Choroid plexus epithelial cell (primary cell): ENCODE data around the gene TEX38.

ENCODE experiments used
- DNase-seq: peaks from one replicate; pipeline ENCODE4 v3.0.0-alpha.2; 2010; ENCODE audit warnings: low read depth
- H3K4me3 ChIP-seq: 2 replicates; pipeline ENCODE4 v1.5.1; 2011; ENCODE audit warnings: low read depth, mild to moderate bottlenecking, control low read depth, low read length, moderate library complexity
- TF ChIP-seq, protein P1 (sequence below): conservative IDR thresholded peaks from 2 replicates; pipeline ENCODE4 v1.5.1; 2011; ENCODE audit warnings: low read depth, mild to moderate bottlenecking, control low read depth, inconsistent platforms, low read length, moderate library complexity

TEX38 gene

DNA sequence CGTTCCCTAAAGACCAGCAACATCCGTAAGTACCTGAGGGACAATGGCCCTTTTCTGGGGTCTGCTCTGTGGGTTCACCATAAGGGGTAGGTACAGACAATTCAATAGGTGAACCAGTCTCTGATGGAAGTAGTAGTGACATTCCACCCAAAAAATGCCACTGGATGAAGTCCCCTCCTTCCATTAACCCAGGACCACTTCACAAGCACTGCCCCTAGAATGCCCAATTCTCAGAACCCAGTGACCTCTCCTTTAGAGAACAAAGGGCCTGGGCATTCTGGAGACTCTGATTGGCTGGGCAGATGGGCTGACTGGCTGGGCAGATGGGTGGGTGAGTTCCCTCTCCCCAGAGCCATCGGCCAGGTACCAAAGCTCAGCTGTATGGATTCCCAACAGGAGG, at the start of gene TEX38:
TEX38 (plus strand) TSS at position 301 of the 400 bp plus-strand sequence; CDS start at position 382, 81 bp downstream.
- H3K4me3 ChIP-seq, result no peak within 1 kb of the TSS
- TF ChIP-seq, protein P1, sequence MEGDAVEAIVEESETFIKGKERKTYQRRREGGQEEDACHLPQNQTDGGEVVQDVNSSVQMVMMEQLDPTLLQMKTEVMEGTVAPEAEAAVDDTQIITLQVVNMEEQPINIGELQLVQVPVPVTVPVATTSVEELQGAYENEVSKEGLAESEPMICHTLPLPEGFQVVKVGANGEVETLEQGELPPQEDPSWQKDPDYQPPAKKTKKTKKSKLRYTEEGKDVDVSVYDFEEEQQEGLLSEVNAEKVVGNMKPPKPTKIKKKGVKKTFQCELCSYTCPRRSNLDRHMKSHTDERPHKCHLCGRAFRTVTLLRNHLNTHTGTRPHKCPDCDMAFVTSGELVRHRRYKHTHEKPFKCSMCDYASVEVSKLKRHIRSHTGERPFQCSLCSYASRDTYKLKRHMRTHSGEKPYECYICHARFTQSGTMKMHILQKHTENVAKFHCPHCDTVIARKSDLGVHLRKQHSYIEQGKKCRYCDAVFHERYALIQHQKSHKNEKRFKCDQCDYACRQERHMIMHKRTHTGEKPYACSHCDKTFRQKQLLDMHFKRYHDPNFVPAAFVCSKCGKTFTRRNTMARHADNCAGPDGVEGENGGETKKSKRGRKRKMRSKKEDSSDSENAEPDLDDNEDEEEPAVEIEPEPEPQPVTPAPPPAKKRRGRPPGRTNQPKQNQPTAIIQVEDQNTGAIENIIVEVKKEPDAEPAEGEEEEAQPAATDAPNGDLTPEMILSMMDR, result no peak
- no peak for DNase-seq

- TF ChIP-seq, protein P1, result no peak
- no peak for DNase-seq
- H3K4me3 ChIP-seq, result no peak overlapping the region
Observed at GRCh38 chr1:46621930-46622329, 49.7 kb upstream of the TEX38 start.

- TF ChIP-seq, protein P1, result peak; percentile 76
- DNase-seq, result peak; percentile 91
Observed at GRCh38 chr1:46622344-46622743, 49.3 kb upstream of the TEX38 start.

GRCh38 chr1:46623743-46624644, 47.7 kb upstream of the TEX38 start:
- H3K4me3 ChIP-seq, result no peak overlapping the region
- TF ChIP-seq, protein P1, result no peak
- DNase-seq, result peak; percentile 15

More at GRCh38 chr1:46622344-46622743, 49.3 kb upstream of the TEX38 start:
- H3K4me3 ChIP-seq, result peak overlapping the region; percentile 7

GRCh38 chr1:46630719-46631118, 40.9 kb upstream of the TEX38 start:
- no peak for DNase-seq
- H3K4me3 ChIP-seq, result no peak overlapping the region
- TF ChIP-seq, protein P1, result no peak

GRCh38 chr1:46635205-46635604, 36.4 kb upstream of the TEX38 start:
- no peak for DNase-seq
- TF ChIP-seq, protein P1, result no peak
- H3K4me3 ChIP-seq, result no peak overlapping the region

GRCh38 chr1:46637444-46638083, 34.1 kb upstream of the TEX38 start:
- TF ChIP-seq, protein P1, result no peak
- no peak for DNase-seq

More at GRCh38 chr1:46637444-46638083, 34.1 kb upstream of the TEX38 start:
- no peak overlapping the region for H3K4me3 ChIP-seq
